Keratinocyte (primary cell): Measurements from ENCODE around the gene MEG3. TPM values are rescaled to one million over a fixed set of nuclear protein-coding genes. Genes with fewer than 3 reads are reported as not detected.

Source experiments
- DNase-seq: peaks from one replicate; pipeline ENCODE4 v3.0.0-alpha.2; 2011; ENCODE audit warnings: low read depth, missing footprints, low spot score
- FAIRE-seq: peaks from 2 replicates; lab custom pipeline; 2011; peaks lifted over from hg19 to GRCh38; lab: Jason Lieb, UNC
- H2AFZ ChIP-seq: 2 replicates; pipeline ENCODE4 v1.6.0; 2012; ENCODE audit warnings: low read length, control low read depth, inconsistent platforms; ENCODE audit not compliant: control insufficient read depth
- H3K27ac ChIP-seq: 2 replicates; pipeline ENCODE4 v1.5.1; 2011; ENCODE audit warnings: low read length; ENCODE audit not compliant: control insufficient read depth, insufficient read depth
- H3K27me3 ChIP-seq: 3 replicates; pipeline ENCODE4 v1.6.0; 2011; ENCODE audit warnings: low read length; ENCODE audit not compliant: control insufficient read depth, insufficient read depth; ENCODE audit errors: extremely low read depth
- H3K36me3 ChIP-seq, 2 experiments: 2 replicates in 1 of 2; 3 replicates in 1 of 2; pipeline ENCODE4 v1.5.1; 2011; ENCODE audit warnings: low read length in 2 of 2, mild to moderate bottlenecking in 1 of 2; ENCODE audit not compliant: control insufficient read depth in 2 of 2, insufficient read depth in 2 of 2; ENCODE audit errors: extremely low read depth in 1 of 2
- H3K4me1 ChIP-seq: 3 replicates; pipeline ENCODE4 v1.5.1; 2011; ENCODE audit warnings: low read length; ENCODE audit not compliant: control insufficient read depth, insufficient read depth; ENCODE audit errors: extremely low read depth
- H3K4me2 ChIP-seq: 3 replicates; pipeline ENCODE4 v1.6.0; 2011; ENCODE audit warnings: low read depth, low read length; ENCODE audit not compliant: control insufficient read depth, insufficient read depth; ENCODE audit errors: extremely low read depth
- H3K4me3 ChIP-seq, 3 experiments: fragments of 200-600 bp in 1 of 3; sonication (generic) in 1 of 3; 2 replicates in 2 of 3; 3 replicates in 1 of 3; pipeline ENCODE4 v1.5.1; 2011 to 2016; ENCODE audit warnings: low read length in 3 of 3, mild to moderate bottlenecking in 3 of 3, control low read depth in 2 of 3, inconsistent platforms in 1 of 3, low read depth in 1 of 3, mixed read lengths in 1 of 3, mixed run types in 1 of 3, moderate library complexity in 1 of 3; ENCODE audit not compliant: control insufficient read depth in 2 of 3, insufficient read depth in 2 of 3; ENCODE audit errors: extremely low read depth in 1 of 3
- H3K79me2 ChIP-seq: 2 replicates; pipeline ENCODE4 v1.6.0; 2012; ENCODE audit warnings: low read length; ENCODE audit not compliant: control insufficient read depth, insufficient read depth
- H3K9ac ChIP-seq: 3 replicates; pipeline ENCODE4 v1.6.0; 2011; ENCODE audit warnings: low read length; ENCODE audit not compliant: control insufficient read depth, insufficient read depth; ENCODE audit errors: extremely low read depth
- H3K9me1 ChIP-seq: 3 replicates; pipeline ENCODE4 v1.6.0; 2011; ENCODE audit warnings: low read length; ENCODE audit not compliant: control insufficient read depth, insufficient read depth; ENCODE audit errors: extremely low read depth
- H3K9me3 ChIP-seq: 2 replicates; pipeline ENCODE4 v1.5.1; 2012; ENCODE audit warnings: low read depth, low read length; ENCODE audit not compliant: control insufficient read depth
- H4K20me1 ChIP-seq: 3 replicates; pipeline ENCODE4 v1.6.0; 2011; ENCODE audit warnings: low read length; ENCODE audit not compliant: control insufficient read depth, insufficient read depth; ENCODE audit errors: extremely low read depth
- EZH2 ChIP-seq: IDR thresholded peaks from one replicate; pipeline ENCODE4 v1.6.1; 2012; ENCODE audit warnings: inconsistent platforms, mild to moderate bottlenecking, low read length, moderate library complexity
- dilution Hi-C: fragments of 300-500 bp; cut with MboI; formaldehyde crosslinking; loops from one replicate; pipeline ENCODE4 v1.7.0; 2020; ENCODE audit warnings: low sequenced_read_pairs; ENCODE audit not compliant: extremely low pct_ligation_motif_present
- polyA plus RNA-seq, 5 experiments: library from polyadenylated mRNA; depleted of rRNA in 3 of 5; stranded (reverse) in 3 of 5; stranded (forward) in 1 of 5; unstranded in 1 of 5; fragments of >200 nt; gene quantifications; 1 replicate in 1 of 5; 2 replicates in 3 of 5; 3 replicates in 1 of 5; pipeline versions ENCODE4 v1.2.1 to v1.2.3, GENCODE V29; 2011 to 2012; ENCODE audit warnings: missing spikeins in 2 of 5, low read depth in 1 of 5, low replicate concordance in 1 of 5
- TF ChIP-seq, protein P1 (sequence below), 3 experiments: IDR thresholded peaks in 1 of 3; conservative IDR thresholded peaks in 1 of 3; optimal IDR thresholded peaks in 1 of 3; 2 replicates in 2 of 3; 3 replicates in 1 of 3; pipeline versions ENCODE3 to v1.5.1; 2011; ENCODE audit warnings: low read length in 3 of 3, mild to moderate bottlenecking in 3 of 3, moderate library complexity in 2 of 3, control low read depth in 1 of 3, inconsistent platforms in 1 of 3; ENCODE audit not compliant: insufficient read depth in 2 of 3; ENCODE audit errors: extremely low read depth in 1 of 3

MEG3 gene
- polyA plus RNA-seq, 1 donor (not counting 4 experiments of a cell fraction or from before 2014, with no cell fraction given) = 5.6 TPM

DNA sequence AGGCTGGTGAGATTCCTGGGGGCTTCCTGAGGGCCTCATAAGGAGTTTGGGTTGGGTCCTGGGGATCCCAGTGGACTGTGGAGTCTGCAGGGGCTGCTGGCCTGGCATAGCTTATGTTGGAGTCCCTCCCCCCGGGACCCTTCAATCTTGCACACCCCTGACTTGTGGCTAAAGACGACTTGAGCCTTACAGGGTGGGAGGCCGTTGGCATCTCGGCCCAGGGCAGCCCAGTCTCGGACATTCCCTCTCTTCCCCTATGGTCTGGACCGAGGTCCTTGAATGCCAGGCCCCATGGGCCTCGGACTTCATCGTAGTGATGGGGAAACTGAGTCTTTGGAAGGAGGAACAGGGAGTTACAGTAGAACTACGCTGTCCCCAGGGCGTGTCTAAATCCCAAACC, 65.1 kb downstream of the MEG3 start:
- Histone ChIP-seq H3K27ac (no peak overlapping the region), H3K27me3 (no peaks in the 10 kb centered on the region), H3K4me3 (no peak overlapping the region), H3K79me2 (no peaks in the 10 kb centered on the region), H3K9ac (no peak overlapping the region), H3K4me2 (no peak overlapping the region), H3K9me3 (no peaks in the 10 kb centered on the region), H3K36me3 (no peaks in the 10 kb centered on the region), H4K20me1 (no peaks in the 10 kb centered on the region), H3K9me1 (no peaks in the 10 kb centered on the region), H3K4me1 (no peaks in the 10 kb centered on the region), H2AFZ (no peak overlapping the region)
- no peak for FAIRE-seq
- no peak for DNase-seq
- dilution Hi-C loops = no loop called here
- TF ChIP-seq, protein P1, sequence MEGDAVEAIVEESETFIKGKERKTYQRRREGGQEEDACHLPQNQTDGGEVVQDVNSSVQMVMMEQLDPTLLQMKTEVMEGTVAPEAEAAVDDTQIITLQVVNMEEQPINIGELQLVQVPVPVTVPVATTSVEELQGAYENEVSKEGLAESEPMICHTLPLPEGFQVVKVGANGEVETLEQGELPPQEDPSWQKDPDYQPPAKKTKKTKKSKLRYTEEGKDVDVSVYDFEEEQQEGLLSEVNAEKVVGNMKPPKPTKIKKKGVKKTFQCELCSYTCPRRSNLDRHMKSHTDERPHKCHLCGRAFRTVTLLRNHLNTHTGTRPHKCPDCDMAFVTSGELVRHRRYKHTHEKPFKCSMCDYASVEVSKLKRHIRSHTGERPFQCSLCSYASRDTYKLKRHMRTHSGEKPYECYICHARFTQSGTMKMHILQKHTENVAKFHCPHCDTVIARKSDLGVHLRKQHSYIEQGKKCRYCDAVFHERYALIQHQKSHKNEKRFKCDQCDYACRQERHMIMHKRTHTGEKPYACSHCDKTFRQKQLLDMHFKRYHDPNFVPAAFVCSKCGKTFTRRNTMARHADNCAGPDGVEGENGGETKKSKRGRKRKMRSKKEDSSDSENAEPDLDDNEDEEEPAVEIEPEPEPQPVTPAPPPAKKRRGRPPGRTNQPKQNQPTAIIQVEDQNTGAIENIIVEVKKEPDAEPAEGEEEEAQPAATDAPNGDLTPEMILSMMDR (optimal IDR thresholded peaks at IDR 0.05 in 1 of 3, IDR thresholded peaks at IDR 0.05 in 1 of 3, conservative IDR thresholded peaks at IDR 0.05 in 1 of 3; ENCODE audit: extremely low read depth in 1 of 3, insufficient read depth in 2 of 3, low read length in 3 of 3) = no peak
- no peak for TF ChIP-seq EZH2

DNA sequence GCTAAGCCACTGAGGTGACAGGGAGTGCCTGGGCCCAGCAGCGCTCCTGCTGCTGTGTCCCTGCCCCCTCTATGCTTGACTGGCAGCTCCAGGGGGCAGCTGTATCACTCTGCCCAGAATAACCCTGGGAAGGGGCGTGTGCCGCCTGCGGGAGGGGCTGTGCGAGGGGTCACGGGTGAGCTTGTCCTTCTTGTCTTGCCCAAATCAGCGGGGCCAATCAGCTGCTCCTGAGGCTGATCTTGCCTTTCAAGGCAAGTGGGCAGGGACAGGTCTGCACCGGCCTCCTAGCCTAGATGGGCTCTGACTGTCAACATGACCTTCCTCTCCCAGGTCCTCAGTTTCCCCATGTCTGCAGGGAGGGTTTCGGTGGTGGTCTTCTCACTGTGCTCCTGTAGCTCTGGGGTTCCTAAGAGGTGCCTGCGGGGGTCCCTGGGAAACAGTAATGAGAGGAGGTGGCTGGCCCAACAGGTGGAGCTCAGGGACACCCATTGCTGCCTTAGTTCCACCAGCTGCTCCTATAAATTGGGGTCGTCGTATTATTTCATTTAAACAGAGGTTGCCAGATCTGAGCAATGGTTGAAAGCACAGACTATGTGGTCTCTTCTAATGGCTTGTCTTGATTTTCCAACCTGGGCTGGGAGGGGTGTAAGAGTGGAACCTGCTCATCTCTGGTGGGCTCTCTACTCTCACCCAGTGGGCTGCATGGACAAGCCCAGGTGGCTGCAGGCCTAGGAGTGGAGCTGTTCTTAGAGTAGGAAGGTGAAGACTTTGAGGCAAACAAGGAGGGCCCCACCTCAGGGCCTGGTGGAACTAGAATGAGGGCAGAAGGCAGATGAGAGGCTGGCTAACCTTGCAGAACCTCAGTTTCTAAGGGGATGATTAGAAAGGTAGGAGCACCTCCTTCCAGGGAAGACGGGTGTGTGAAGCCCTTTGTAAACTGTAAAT, 65.9 kb downstream of the MEG3 start:
- no peaks in the 10 kb centered on the region for H3K9me3 ChIP-seq
- no peaks in the 10 kb centered on the region for H3K4me1 ChIP-seq
- no peaks in the 10 kb centered on the region for H3K27me3 ChIP-seq
- no peaks in the 10 kb centered on the region for H4K20me1 ChIP-seq
- H2AFZ ChIP-seq = no peak overlapping the region
- no peaks in the 10 kb centered on the region for H3K36me3 ChIP-seq
- H3K4me2 ChIP-seq = no peak overlapping the region
- dilution Hi-C loops = no loop called here
- H3K4me3 ChIP-seq = no peak overlapping the region
- DNase-seq (no peak), FAIRE-seq (no peak)
- H3K9ac ChIP-seq = no peak overlapping the region
- no peaks in the 10 kb centered on the region for H3K9me1 ChIP-seq
- no peak overlapping the region for H3K27ac ChIP-seq
- TF ChIP-seq, protein P1 (optimal IDR thresholded peaks at IDR 0.05 in 1 of 3, IDR thresholded peaks at IDR 0.05 in 1 of 3, conservative IDR thresholded peaks at IDR 0.05 in 1 of 3; ENCODE audit: extremely low read depth in 1 of 3, insufficient read depth in 2 of 3, low read length in 3 of 3) = no peak
- TF ChIP-seq EZH2 = no peak
- no peaks in the 10 kb centered on the region for H3K79me2 ChIP-seq
